HG03196 (cell line): ENCODE data around the gene SCP2D1.

Experiments
- ATAC-seq: cut with Tn5 transposase; IDR thresholded peaks from one replicate; pipeline ENCODE4 v1.9.1; 2021; ENCODE audit not compliant: unreplicated experiment

SCP2D1 gene

GRCh38 chr20:18811904-18812303 is 1.7 kb upstream of the SCP2D1 start:
- ATAC-seq, result no peak

- no peak for ATAC-seq
Measured at GRCh38 chr20:18815194-18815942, 1.8 kb downstream of the SCP2D1 start.

GRCh38 chr20:18822832-18823231 is 9.2 kb downstream of the SCP2D1 start:
- ATAC-seq, result no peak

GRCh38 chr20:18831830-18832499 is 18.4 kb downstream of the SCP2D1 start:
- no peak for ATAC-seq

- ATAC-seq, result no peak
Measured at GRCh38 chr20:18832546-18833200, 19.1 kb downstream of the SCP2D1 start.

- no peak for ATAC-seq
Measured at GRCh38 chr20:18835466-18836256, 22.1 kb downstream of the SCP2D1 start.

GRCh38 chr20:18837718-18838117 is 24.1 kb downstream of the SCP2D1 start:
- ATAC-seq, result no peak

- no peak for ATAC-seq
Measured at GRCh38 chr20:18839507-18840247, 26.1 kb downstream of the SCP2D1 start.

GRCh38 chr20:18840248-18840645 is 26.7 kb downstream of the SCP2D1 start:
- no peak for ATAC-seq

- ATAC-seq, result no peak
Measured at GRCh38 chr20:18845017-18845416, 31.4 kb downstream of the SCP2D1 start.

- no peak for ATAC-seq
Measured at GRCh38 chr20:18847226-18847755, 33.7 kb downstream of the SCP2D1 start.

GRCh38 chr20:18849131-18849530 is 35.5 kb downstream of the SCP2D1 start:
- ATAC-seq, result no peak

- no peak for ATAC-seq
Measured at GRCh38 chr20:18851629-18852028, 38.0 kb downstream of the SCP2D1 start.

GRCh38 chr20:18852318-18852717 is 38.7 kb downstream of the SCP2D1 start:
- no peak for ATAC-seq

- ATAC-seq, result no peak
Measured at GRCh38 chr20:18853216-18853615, 39.6 kb downstream of the SCP2D1 start.

GRCh38 chr20:18853946-18854646 is 40.5 kb downstream of the SCP2D1 start:
- ATAC-seq, result no peak

- ATAC-seq, result no peak
Measured at GRCh38 chr20:18855882-18856281, 42.3 kb downstream of the SCP2D1 start.

- no peak for ATAC-seq
Measured at GRCh38 chr20:18856873-18857272, 43.3 kb downstream of the SCP2D1 start.

GRCh38 chr20:18857640-18858039 is 44.1 kb downstream of the SCP2D1 start:
- ATAC-seq, result no peak

GRCh38 chr20:18858816-18859215 is 45.2 kb downstream of the SCP2D1 start:
- no peak for ATAC-seq
